ENCODE data around the gene GSKIP. TPM values are rescaled to one million over a fixed set of nuclear protein-coding genes. Genes with fewer than 3 reads are reported as not detected.
A peak's percentile ranks its signal among the peaks of the same experiment; 100 is the strongest.

The GSKIP gene
- total RNA-seq, 4 donors from 2014 or later, result 10.4 to 22.0 (median 13.1) TPM

GRCh38 chr14:96409701-96410100 lies 46.4 kb downstream of the GSKIP start:
- intact Hi-C loops (cut with DNase I), result no loop called here
- no peak for TF ChIP-seq POLR2AphosphoS5 (IDR thresholded peaks at IDR 0.05)
- no peak for TF ChIP-seq CTCF (IDR thresholded peaks at IDR 0.05)
- TF ChIP-seq POLR2A (IDR thresholded peaks at IDR 0.05; ENCODE audit: low read depth), result no peak
- no peak for TF ChIP-seq EP300 (IDR thresholded peaks at IDR 0.05)
- Histone ChIP-seq H3K27ac (replicated peaks in 1 of 4) (no peak overlapping the region), H3K27me3 (peaks cover 0 to 6% (median 0%) of the 10 kb centered on the region in 4 donors), H3K4me1 (no peaks in the 10 kb centered on the region), H3K4me3 (no peak overlapping the region), H3K36me3 (no peaks in the 10 kb centered on the region), H3K9me3 (no peaks in the 10 kb centered on the region)
- WGBS, result 86% methylated on average over 9 of the region's 9 CpGs
- DNase-seq (ENCODE audit: extremely low spot score), result no peak

- H3K9me3 ChIP-seq, result no peaks in the 10 kb centered on the region
- H3K4me3 ChIP-seq, result no peak overlapping the region
- intact Hi-C loops (cut with DNase I), result no loop called here
- TF ChIP-seq POLR2AphosphoS5 (IDR thresholded peaks at IDR 0.05) (no peak), POLR2A (IDR thresholded peaks at IDR 0.05; ENCODE audit: low read depth) (no peak), CTCF (IDR thresholded peaks at IDR 0.05) (no peak), EP300 (IDR thresholded peaks at IDR 0.05) (no peak)
- 91% methylated on average over 4 of the region's 4 CpGs for WGBS
- H3K36me3 ChIP-seq, result no peaks in the 10 kb centered on the region
- no peak overlapping the region for H3K27ac ChIP-seq (replicated peaks in 1 of 4)
- peaks cover 0 to 6% (median 0%) of the 10 kb centered on the region in 4 donors for H3K27me3 ChIP-seq
- no peaks in the 10 kb centered on the region for H3K4me1 ChIP-seq
- peak; percentile 68 for DNase-seq (ENCODE audit: extremely low spot score)
These were observed 46.8 kb downstream of the GSKIP start for GRCh38 chr14:96410119-96410518.

GRCh38 chr14:96413526-96413925 lies 50.2 kb downstream of the GSKIP start:
- Histone ChIP-seq H3K27me3 (peaks cover 0 to 6% (median 0%) of the 10 kb centered on the region in 4 donors), H3K4me3 (no peak overlapping the region), H3K9me3 (no peaks in the 10 kb centered on the region), H3K36me3 (no peaks in the 10 kb centered on the region), H3K4me1 (no peaks in the 10 kb centered on the region), H3K27ac (replicated peaks in 1 of 4) (no peak overlapping the region)
- 89% methylated on average over 5 of the region's 5 CpGs for WGBS
- TF ChIP-seq POLR2AphosphoS5 (IDR thresholded peaks at IDR 0.05) (no peak), POLR2A (IDR thresholded peaks at IDR 0.05; ENCODE audit: low read depth) (no peak), CTCF (IDR thresholded peaks at IDR 0.05) (no peak), EP300 (IDR thresholded peaks at IDR 0.05) (no peak)
- intact Hi-C loops (cut with DNase I), result no loop called here
- DNase-seq (ENCODE audit: extremely low spot score), result no peak

GRCh38 chr14:96415559-96415958 lies 52.2 kb downstream of the GSKIP start:
- Histone ChIP-seq H3K36me3 (no peaks in the 10 kb centered on the region), H3K27ac (replicated peaks in 1 of 4) (no peak overlapping the region), H3K9me3 (no peaks in the 10 kb centered on the region), H3K27me3 (peaks cover 0 to 12% (median 0%) of the 10 kb centered on the region in 4 donors), H3K4me3 (no peak overlapping the region), H3K4me1 (no peaks in the 10 kb centered on the region)
- WGBS, result 91% methylated on average over 2 of the region's 2 CpGs
- intact Hi-C loops (cut with DNase I), result no loop called here
- no peak for DNase-seq (ENCODE audit: extremely low spot score)
- TF ChIP-seq EP300 (IDR thresholded peaks at IDR 0.05), result no peak
- TF ChIP-seq CTCF (IDR thresholded peaks at IDR 0.05), result no peak
- no peak for TF ChIP-seq POLR2AphosphoS5 (IDR thresholded peaks at IDR 0.05)
- no peak for TF ChIP-seq POLR2A (IDR thresholded peaks at IDR 0.05; ENCODE audit: low read depth)

- H3K27me3 ChIP-seq, result peaks cover 0 to 12% (median 0%) of the 10 kb centered on the region in 4 donors
- TF ChIP-seq CTCF (IDR thresholded peaks at IDR 0.05), result no peak
- no peak for TF ChIP-seq EP300 (IDR thresholded peaks at IDR 0.05)
- TF ChIP-seq POLR2AphosphoS5 (IDR thresholded peaks at IDR 0.05), result no peak
- no peak for TF ChIP-seq POLR2A (IDR thresholded peaks at IDR 0.05; ENCODE audit: low read depth)
- intact Hi-C loops (cut with DNase I), result no loop called here
- H3K27ac ChIP-seq (replicated peaks in 1 of 4), result no peak overlapping the region
- no peaks in the 10 kb centered on the region for H3K4me1 ChIP-seq
- DNase-seq (ENCODE audit: extremely low spot score), result no peak
- no peaks in the 10 kb centered on the region for H3K36me3 ChIP-seq
- no peak overlapping the region for H3K4me3 ChIP-seq
- H3K9me3 ChIP-seq, result no peaks in the 10 kb centered on the region
- 64% methylated on average over 1 of the region's 1 CpG for WGBS
These were observed 53.0 kb downstream of the GSKIP start for GRCh38 chr14:96416292-96416691.

All from esophagus muscularis mucosa (tissue), 4 donors.